SH-SY5Y (cell line): ENCODE data around the gene TBX15.

Experiments
- GATA2 ChIP-seq: IDR thresholded peaks from 2 replicates; pipeline ENCODE4 v1.6.1; 2011; ENCODE audit warnings: mild to moderate bottlenecking, low read depth, low read length
- GATA3 ChIP-seq: IDR thresholded peaks from 2 replicates; pipeline ENCODE4 v1.6.1; 2011; ENCODE audit warnings: low read depth, mild to moderate bottlenecking, low read length, moderate library complexity

Gene TBX15

GRCh38 chr1:118963456-118964430 lies 24.4 kb downstream of the TBX15 start:
- no peak for TF ChIP-seq GATA3
- no peak for TF ChIP-seq GATA2

- TF ChIP-seq GATA3 (no peak), GATA2 (no peak)
Observed at GRCh38 chr1:118963138-118963455, 25.0 kb downstream of the TBX15 start.

- TF ChIP-seq GATA3: no peak
- no peak for TF ChIP-seq GATA2
Observed at GRCh38 chr1:118961156-118961555, 27.0 kb downstream of the TBX15 start.

- TF ChIP-seq GATA3 (no peak), GATA2 (no peak)
Observed at GRCh38 chr1:118960567-118961136, 27.5 kb downstream of the TBX15 start.

GRCh38 chr1:118960026-118960561 lies 28.0 kb downstream of the TBX15 start:
- TF ChIP-seq GATA2 (no peak), GATA3 (no peak)

- TF ChIP-seq GATA3 (no peak), GATA2 (no peak)
Observed at GRCh38 chr1:118958937-118959631, 29.1 kb downstream of the TBX15 start.

- no peak for TF ChIP-seq GATA3
- no peak for TF ChIP-seq GATA2
Observed at GRCh38 chr1:118958140-118958539, 30.0 kb downstream of the TBX15 start.

- TF ChIP-seq GATA2 (no peak), GATA3 (no peak)
Observed at GRCh38 chr1:118954301-118954905, 33.7 kb downstream of the TBX15 start.

- TF ChIP-seq GATA3 (no peak), GATA2 (no peak)
Observed at GRCh38 chr1:118951270-118951936, 36.7 kb downstream of the TBX15 start.

GRCh38 chr1:118949315-118949714 lies 38.8 kb downstream of the TBX15 start:
- TF ChIP-seq GATA3 (no peak), GATA2 (no peak)

- TF ChIP-seq GATA2 (no peak), GATA3 (no peak)
Observed at GRCh38 chr1:118948846-118949245, 39.3 kb downstream of the TBX15 start.

GRCh38 chr1:118948351-118948750 lies 39.8 kb downstream of the TBX15 start:
- TF ChIP-seq GATA3 (no peak), GATA2 (no peak)

- TF ChIP-seq GATA2: no peak
Observed at GRCh38 chr1:118947790-118948189, 40.4 kb downstream of the TBX15 start.

GRCh38 chr1:118947003-118947765 lies 41.0 kb downstream of the TBX15 start:
- TF ChIP-seq GATA3 (no peak), GATA2 (no peak)
